ENCODE results near the gene ZNFX1. TPM values are rescaled to one million over a fixed set of nuclear protein-coding genes. Genes with fewer than 3 reads are reported as not detected.

The ZNFX1 gene
- total RNA-seq, 1 donor from 2014 or later = 6.9 TPM

DNA sequence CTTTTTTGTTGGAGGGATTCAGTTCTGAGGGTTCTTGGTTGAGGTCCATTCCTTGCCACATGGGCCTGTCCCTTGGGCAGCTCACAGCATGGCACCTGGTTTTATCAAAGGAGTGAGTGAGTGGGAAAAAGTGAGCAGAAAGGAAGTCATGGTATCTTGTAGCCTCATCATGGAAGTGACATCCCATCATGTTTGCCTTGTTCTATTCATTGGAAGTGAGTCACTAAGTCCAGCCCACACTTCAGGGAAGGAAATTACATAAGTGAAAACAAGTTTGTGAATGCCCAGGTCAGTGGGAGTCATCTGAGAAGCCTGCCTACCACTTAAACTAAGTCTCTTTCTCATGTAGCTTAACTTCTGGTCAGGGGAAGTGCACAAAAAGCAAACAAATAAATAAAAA lies 32.8 kb upstream of the ZNFX1 start:
- no peaks in the 10 kb centered on the region for H3K9me3 ChIP-seq (ENCODE audit: low read depth)
- H3K27ac ChIP-seq = no peak overlapping the region
- H3K9me3 Mint-ChIP-seq = no peaks in the 10 kb centered on the region
- no peaks in the 10 kb centered on the region for H3K36me3 Mint-ChIP-seq
- peaks cover 5% of the 10 kb centered on the region for H3K27me3 Mint-ChIP-seq (ENCODE audit: insufficient read depth, low read depth)
- no peak for DNase-seq (ENCODE audit: low spot score)
- H3K4me2 ChIP-seq = no peak overlapping the region
- H3F3A ChIP-seq (ENCODE audit: low read depth) = no peaks in the 10 kb centered on the region
- H3K27ac Mint-ChIP-seq = no peak overlapping the region
- H3K27me3 ChIP-seq = peaks cover 23% of the 10 kb centered on the region
- no peaks in the 10 kb centered on the region for H3K4me1 ChIP-seq
- H3K4me1 Mint-ChIP-seq = no peaks in the 10 kb centered on the region
- no peaks in the 10 kb centered on the region for H3K36me3 ChIP-seq
- H3K4me3 Mint-ChIP-seq = no peak overlapping the region
- H3K79me2 ChIP-seq (ENCODE audit: low read depth) = no peaks in the 10 kb centered on the region
- H2AFZ ChIP-seq (replicated peaks) = no peak overlapping the region
- no peak overlapping the region for H3K4me3 ChIP-seq
- TF ChIP-seq CTCF (IDR thresholded peaks at IDR 0.05) (no peak), EZH2phosphoT487 (IDR thresholded peaks at IDR 0.05) (no peak), EZH2 (IDR thresholded peaks at IDR 0.05) (no peak)
- H4K20me1 ChIP-seq (ENCODE audit: low read depth) = no peaks in the 10 kb centered on the region
- no peak overlapping the region for H3K9ac ChIP-seq

- H3K4me3 ChIP-seq = no peak overlapping the region
- no peaks in the 10 kb centered on the region for H3K4me1 Mint-ChIP-seq
- H3K4me1 ChIP-seq = no peaks in the 10 kb centered on the region
- H3K36me3 ChIP-seq = no peaks in the 10 kb centered on the region
- H3K27ac Mint-ChIP-seq = no peak overlapping the region
- no peaks in the 10 kb centered on the region for H3K9me3 Mint-ChIP-seq
- no peak for DNase-seq (ENCODE audit: low spot score)
- no peaks in the 10 kb centered on the region for H3K36me3 Mint-ChIP-seq
- H2AFZ ChIP-seq (replicated peaks) = no peak overlapping the region
- H3K79me2 ChIP-seq (ENCODE audit: low read depth) = no peaks in the 10 kb centered on the region
- no peak overlapping the region for H3K4me3 Mint-ChIP-seq
- no peaks in the 10 kb centered on the region for H4K20me1 ChIP-seq (ENCODE audit: low read depth)
- H3K9ac ChIP-seq = no peak overlapping the region
- no peak for TF ChIP-seq CTCF (IDR thresholded peaks at IDR 0.05)
- TF ChIP-seq EZH2phosphoT487 (IDR thresholded peaks at IDR 0.05) = no peak
- no peak for TF ChIP-seq EZH2 (IDR thresholded peaks at IDR 0.05)
- H3F3A ChIP-seq (ENCODE audit: low read depth) = no peaks in the 10 kb centered on the region
- H3K9me3 ChIP-seq (ENCODE audit: low read depth) = no peaks in the 10 kb centered on the region
- peaks cover 4% of the 10 kb centered on the region for H3K27me3 Mint-ChIP-seq (ENCODE audit: insufficient read depth, low read depth)
- no peak overlapping the region for H3K27ac ChIP-seq
- H3K27me3 ChIP-seq = peaks cover 5% of the 10 kb centered on the region
- no peak overlapping the region for H3K4me2 ChIP-seq
Observed at GRCh38 chr20:49308875-49309274, 31.0 kb upstream of the ZNFX1 start.

- no peaks in the 10 kb centered on the region for H3K4me1 Mint-ChIP-seq
- no peaks in the 10 kb centered on the region for H3K27me3 ChIP-seq
- H3K27ac ChIP-seq = no peak overlapping the region
- no peak overlapping the region for H3K27ac Mint-ChIP-seq
- no peaks in the 10 kb centered on the region for H3K9me3 Mint-ChIP-seq
- no peaks in the 10 kb centered on the region for H3K79me2 ChIP-seq (ENCODE audit: low read depth)
- H3K4me3 ChIP-seq = no peak overlapping the region
- no peaks in the 10 kb centered on the region for H3F3A ChIP-seq (ENCODE audit: low read depth)
- no peak for DNase-seq (ENCODE audit: low spot score)
- no peak overlapping the region for H3K9ac ChIP-seq
- TF ChIP-seq CTCF (IDR thresholded peaks at IDR 0.05) (no peak), EZH2phosphoT487 (IDR thresholded peaks at IDR 0.05) (no peak), EZH2 (IDR thresholded peaks at IDR 0.05) (no peak)
- H2AFZ ChIP-seq (replicated peaks) = no peak overlapping the region
- H3K36me3 Mint-ChIP-seq = no peaks in the 10 kb centered on the region
- no peaks in the 10 kb centered on the region for H4K20me1 ChIP-seq (ENCODE audit: low read depth)
- no peaks in the 10 kb centered on the region for H3K9me3 ChIP-seq (ENCODE audit: low read depth)
- no peaks in the 10 kb centered on the region for H3K4me1 ChIP-seq
- H3K36me3 ChIP-seq = no peaks in the 10 kb centered on the region
- no peak overlapping the region for H3K4me2 ChIP-seq
- no peak overlapping the region for H3K4me3 Mint-ChIP-seq
- H3K27me3 Mint-ChIP-seq (ENCODE audit: insufficient read depth, low read depth) = peaks cover 4% of the 10 kb centered on the region
Observed at GRCh38 chr20:49306903-49307620, 29.2 kb upstream of the ZNFX1 start.
